Measurements from ENCODE around the gene ZNF593OS.

The ZNF593OS gene

DNA sequence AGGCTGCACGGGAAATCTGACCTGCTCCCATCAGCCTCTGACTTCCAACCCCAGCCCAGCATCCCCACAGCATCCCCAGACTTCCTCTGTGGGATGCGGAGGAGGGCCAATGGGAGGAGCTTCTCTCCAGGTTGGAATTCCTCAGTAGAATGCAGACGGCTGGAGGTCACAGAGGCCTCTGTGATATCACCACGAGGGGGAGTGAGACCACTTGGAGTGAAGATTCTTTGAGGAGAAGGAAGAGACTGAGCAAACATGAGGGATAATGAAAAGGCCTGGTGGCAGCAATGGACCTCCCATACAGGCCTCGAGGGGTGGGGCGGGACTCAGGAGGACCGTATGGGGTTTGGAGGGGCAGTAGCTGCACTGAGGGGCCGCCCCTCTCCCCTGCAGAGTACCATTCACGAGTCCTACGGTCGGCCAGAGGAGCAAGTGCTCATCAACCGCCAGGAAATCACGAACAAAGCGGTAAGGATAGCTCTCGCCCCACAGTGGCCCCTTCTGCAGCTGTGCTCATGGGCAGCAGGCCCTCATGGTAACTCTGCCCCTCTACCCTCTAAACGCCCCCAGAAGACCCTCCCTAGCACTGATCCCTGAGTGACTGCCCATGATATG is 18.8 kb upstream of the ZNF593OS start, which contains the start of gene CATSPER4:
Gene CATSPER4 (plus strand): TSS at position 230 of the 615 bp plus-strand sequence. CDS start 26 bp downstream, at position 256.
- no peaks in the 10 kb centered on the region for H3K27me3 Mint-ChIP-seq
- no peak within 1 kb of the TSS for H3K27ac Mint-ChIP-seq
- H3K4me3 Mint-ChIP-seq = no peak within 1 kb of the TSS
- H3K9me3 Mint-ChIP-seq = no peaks in the 10 kb centered on the region
- H3K4me1 Mint-ChIP-seq (ENCODE audit: low read depth) = peaks cover 8% of the 10 kb centered on the region
- H3K36me3 Mint-ChIP-seq (ENCODE audit: low read depth) = no peaks in the 10 kb centered on the region

DNA sequence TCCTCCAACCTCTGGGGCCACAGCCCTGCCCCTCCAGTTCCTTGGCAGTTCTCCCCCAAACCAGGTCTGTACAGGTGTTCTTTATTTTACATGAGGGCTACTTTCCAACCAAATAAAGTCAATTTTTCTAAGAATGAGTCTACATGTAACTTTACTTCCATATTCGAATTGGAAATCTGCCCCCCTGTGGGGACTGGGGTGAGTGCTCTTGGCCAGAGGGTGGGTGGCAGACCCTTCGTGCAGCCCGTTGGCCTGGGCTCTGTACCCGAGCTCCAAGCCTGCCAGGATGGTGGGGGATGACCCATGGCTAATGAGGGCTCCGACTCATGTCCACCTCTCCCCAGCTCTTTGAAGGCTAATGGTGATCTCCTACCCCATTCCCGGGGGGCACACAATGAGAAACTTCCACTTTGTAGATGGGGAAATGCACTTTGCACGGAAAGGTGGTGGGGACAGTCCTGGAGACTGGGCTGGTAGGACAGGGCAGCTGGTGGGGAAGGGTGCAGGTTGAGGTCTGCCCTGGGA is 18.2 kb upstream of the ZNF593OS start:
- no peaks in the 10 kb centered on the region for H3K36me3 Mint-ChIP-seq (ENCODE audit: low read depth)
- peaks cover 8% of the 10 kb centered on the region for H3K4me1 Mint-ChIP-seq (ENCODE audit: low read depth)
- H3K27ac Mint-ChIP-seq = no peak overlapping the region
- no peaks in the 10 kb centered on the region for H3K9me3 Mint-ChIP-seq
- H3K4me3 Mint-ChIP-seq = no peak overlapping the region
- H3K27me3 Mint-ChIP-seq = no peaks in the 10 kb centered on the region

DNA sequence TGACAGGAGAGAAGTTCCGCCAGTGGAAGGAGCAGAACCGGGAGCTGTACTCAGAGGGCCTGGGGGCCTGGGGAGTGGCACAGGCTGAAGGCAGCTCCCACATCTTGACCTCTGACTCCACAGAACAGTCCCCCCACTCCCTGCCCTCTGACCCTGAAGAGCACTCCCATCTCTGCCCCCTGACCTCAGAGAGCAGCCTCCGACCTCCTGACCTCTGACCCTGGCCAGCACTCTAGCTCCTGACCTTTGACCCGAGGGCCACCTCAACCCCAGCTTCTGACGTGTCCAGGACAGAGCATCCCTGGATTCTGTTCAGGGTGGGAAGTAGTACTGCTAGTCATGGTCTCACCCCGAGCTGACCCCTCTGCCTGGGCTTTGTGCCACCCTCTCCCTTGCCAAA is 17.7 kb upstream of the ZNF593OS start:
- Mint-ChIP-seq H3K36me3 (ENCODE audit: low read depth) (no peaks in the 10 kb centered on the region), H3K9me3 (no peaks in the 10 kb centered on the region), H3K27ac (no peak overlapping the region), H3K4me3 (no peak overlapping the region), H3K27me3 (no peaks in the 10 kb centered on the region), H3K4me1 (ENCODE audit: low read depth) (peaks cover 8% of the 10 kb centered on the region)

DNA sequence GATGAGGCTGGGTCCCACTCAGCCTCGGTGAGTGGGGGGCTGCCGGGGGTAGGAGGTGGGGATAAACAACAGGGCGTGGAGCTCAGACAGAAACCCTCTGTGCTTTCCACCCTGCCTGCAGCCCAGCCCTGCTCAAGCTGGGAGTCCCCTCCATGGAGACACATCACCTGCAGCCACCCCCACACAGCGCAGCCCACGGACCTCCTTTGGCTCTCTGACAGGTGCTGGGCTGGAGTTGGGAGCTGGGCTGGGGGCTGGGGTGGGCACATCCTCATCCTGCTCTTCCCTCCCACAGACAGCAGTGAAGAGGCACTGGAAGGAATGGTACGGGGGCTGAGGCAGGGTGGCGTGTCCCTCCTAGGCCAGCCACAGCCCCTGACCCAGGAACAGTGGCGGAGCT is 16.8 kb upstream of the ZNF593OS start:
- Mint-ChIP-seq H3K36me3 (ENCODE audit: low read depth) (no peaks in the 10 kb centered on the region), H3K4me1 (ENCODE audit: low read depth) (peaks cover 8% of the 10 kb centered on the region), H3K4me3 (no peak overlapping the region), H3K9me3 (no peaks in the 10 kb centered on the region), H3K27me3 (no peaks in the 10 kb centered on the region), H3K27ac (no peak overlapping the region)

DNA sequence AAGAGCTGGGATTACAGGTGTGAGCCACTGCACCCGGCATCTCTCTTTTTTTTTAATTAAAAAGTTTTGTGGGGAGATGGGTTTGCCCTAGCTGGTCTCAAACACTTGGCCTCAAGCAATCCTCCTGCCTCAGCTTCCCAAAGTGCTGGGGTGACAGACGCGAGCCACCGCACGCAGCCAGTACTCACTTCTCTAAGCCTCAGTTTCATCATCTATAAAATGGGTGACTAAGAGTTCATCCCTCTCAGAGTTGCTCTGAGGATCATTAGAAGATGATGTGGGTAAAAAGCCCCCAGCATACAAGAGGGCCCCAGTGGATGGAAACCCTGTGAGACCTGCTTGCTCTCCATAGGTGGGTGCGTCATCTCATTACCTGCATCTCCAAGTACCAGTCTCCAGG is 16.2 kb upstream of the ZNF593OS start:
- Mint-ChIP-seq H3K4me1 (ENCODE audit: low read depth) (peaks cover 8% of the 10 kb centered on the region), H3K27ac (no peak overlapping the region), H3K36me3 (ENCODE audit: low read depth) (no peaks in the 10 kb centered on the region), H3K27me3 (no peaks in the 10 kb centered on the region), H3K4me3 (no peak overlapping the region), H3K9me3 (no peaks in the 10 kb centered on the region)

DNA sequence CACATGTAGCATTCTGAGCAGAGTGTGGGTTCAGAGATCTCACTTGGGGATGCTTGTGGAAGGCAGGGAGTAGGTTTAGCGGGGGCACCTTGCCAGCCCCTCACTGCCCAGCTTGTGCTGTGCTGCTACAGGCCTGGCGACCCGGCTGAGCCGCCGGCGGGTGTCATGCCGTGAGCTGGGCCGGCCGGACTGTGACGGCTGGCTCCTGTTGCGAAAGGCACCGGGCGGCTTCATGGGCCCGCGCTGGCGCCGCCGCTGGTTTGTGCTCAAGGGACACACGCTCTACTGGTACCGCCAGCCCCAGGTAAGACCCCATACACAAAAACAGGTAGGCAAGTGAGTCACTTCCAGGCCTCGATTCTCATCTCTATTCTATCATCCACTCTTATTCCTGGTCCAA is 13.3 kb upstream of the ZNF593OS start:
- Mint-ChIP-seq H3K36me3 (ENCODE audit: low read depth) (no peaks in the 10 kb centered on the region), H3K4me1 (ENCODE audit: low read depth) (peaks cover 6% of the 10 kb centered on the region), H3K27ac (no peak overlapping the region), H3K4me3 (no peak overlapping the region), H3K9me3 (no peaks in the 10 kb centered on the region), H3K27me3 (no peaks in the 10 kb centered on the region)

DNA sequence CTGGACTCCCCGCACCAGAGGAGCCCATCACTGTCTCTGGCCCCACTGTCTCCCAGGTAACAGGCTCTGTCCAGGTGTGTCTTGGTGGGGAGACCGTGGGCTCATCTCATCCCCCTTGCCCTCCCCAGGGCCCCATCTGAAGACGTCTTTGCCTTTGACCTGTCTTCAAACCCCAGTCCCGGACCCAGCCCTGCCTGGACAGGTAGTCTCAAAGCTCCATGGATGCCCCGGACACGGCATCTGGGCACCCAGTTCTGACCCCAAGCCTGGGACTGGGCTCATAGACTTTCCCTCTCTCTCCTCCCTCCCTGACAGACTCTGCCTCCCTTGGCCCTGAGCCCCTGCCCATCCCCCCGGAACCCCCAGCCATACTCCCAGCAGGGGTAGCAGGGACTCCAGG is 12.5 kb upstream of the ZNF593OS start:
- no peak overlapping the region for H3K27ac Mint-ChIP-seq
- peaks cover 6% of the 10 kb centered on the region for H3K4me1 Mint-ChIP-seq (ENCODE audit: low read depth)
- H3K36me3 Mint-ChIP-seq (ENCODE audit: low read depth) = no peaks in the 10 kb centered on the region
- no peaks in the 10 kb centered on the region for H3K27me3 Mint-ChIP-seq
- H3K9me3 Mint-ChIP-seq = no peaks in the 10 kb centered on the region
- H3K4me3 Mint-ChIP-seq = no peak overlapping the region

DNA sequence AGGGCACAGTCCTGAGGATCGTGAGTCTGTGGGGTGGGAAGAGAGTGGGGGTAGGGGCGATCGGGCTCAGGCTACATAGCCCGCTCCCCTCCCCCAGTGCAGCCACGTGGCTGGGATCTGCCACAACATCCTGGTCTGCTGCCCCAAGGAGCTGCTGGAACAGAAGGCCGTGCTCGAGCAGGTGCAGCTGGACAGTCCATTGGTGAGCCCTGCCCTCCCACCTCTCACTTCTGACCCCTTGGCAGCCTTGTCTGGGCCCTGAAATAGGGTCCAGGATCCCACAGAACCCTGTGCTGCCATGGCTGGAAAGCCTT is 10.7 kb upstream of the ZNF593OS start:
- H3K27me3 Mint-ChIP-seq = no peaks in the 10 kb centered on the region
- H3K27ac Mint-ChIP-seq = no peak overlapping the region

DNA sequence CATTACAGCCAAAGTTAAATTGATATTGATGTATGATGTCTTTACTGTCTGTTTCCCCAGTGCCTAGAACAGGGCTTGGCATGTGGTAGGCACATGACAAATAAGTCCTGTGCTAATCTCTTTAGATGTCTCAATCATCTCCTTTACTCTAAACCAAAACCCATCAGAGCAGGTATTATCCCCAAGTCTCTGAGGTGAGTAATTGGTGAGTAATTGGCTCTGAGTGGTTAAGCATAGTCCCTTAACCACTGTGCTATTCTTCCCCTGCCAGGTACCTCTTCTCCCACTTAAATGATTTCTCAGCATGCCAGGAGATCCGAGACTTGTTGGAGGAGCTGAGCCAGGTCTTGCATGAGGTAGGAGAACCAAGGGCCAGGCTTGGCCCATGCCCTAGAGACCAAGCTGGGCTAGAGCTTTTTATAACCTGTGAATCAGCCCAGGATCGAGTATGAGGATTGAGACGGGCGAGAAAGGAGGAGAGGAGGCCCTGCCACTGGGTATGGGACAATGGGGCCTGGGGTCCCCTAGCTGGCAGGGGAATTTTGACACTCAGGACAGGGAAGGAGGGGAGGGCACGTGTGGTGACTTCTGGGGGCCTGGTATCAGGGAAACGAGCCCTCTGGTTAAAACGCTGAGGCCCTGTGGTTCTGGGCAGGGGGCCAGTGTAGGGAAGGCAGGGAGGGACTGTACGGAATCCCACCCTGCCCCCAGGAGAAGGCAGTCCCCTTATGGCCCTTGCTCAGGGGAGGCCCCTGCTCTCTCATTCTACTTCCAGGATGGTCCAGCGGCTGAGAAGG is 10.2 kb upstream of the ZNF593OS start:
- Mint-ChIP-seq H3K36me3 (ENCODE audit: low read depth) (no peaks in the 10 kb centered on the region), H3K4me1 (ENCODE audit: low read depth) (peaks cover 6% of the 10 kb centered on the region), H3K27ac (no peak overlapping the region), H3K4me3 (no peak overlapping the region), H3K27me3 (no peaks in the 10 kb centered on the region), H3K9me3 (no peaks in the 10 kb centered on the region)

More for the DNA sequence above, 10.7 kb upstream of the ZNF593OS start:
- Mint-ChIP-seq H3K4me3 (no peak overlapping the region), H3K36me3 (ENCODE audit: low read depth) (no peaks in the 10 kb centered on the region), H3K9me3 (no peaks in the 10 kb centered on the region), H3K4me1 (ENCODE audit: low read depth) (peaks cover 6% of the 10 kb centered on the region)

DNA sequence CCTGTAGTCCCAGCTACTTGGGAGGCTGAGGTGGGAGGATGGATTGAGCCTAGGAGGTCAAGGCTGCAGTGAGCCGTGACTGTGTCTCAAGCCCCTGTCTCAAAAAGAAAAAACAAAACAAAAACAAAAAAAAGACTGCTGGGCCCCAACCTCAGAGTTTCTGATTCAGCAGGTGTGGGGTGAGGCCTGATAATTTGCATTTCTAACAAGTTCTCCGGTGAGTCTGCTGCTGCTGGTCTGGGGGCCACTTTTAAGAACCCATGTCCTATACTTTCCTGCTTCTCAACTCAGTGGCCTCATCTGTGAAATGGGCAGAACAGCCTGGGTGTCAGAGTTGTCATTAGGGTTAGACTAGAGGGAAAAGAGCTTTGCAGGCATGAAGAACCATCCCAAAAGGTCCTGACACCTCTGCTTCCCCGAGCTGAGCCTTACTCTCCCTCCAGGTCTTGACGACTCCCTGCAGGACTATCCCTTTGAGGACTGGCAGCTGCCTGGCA is 8.4 kb upstream of the ZNF593OS start:
- Mint-ChIP-seq H3K27ac (no peak overlapping the region), H3K9me3 (no peaks in the 10 kb centered on the region), H3K27me3 (no peaks in the 10 kb centered on the region), H3K36me3 (ENCODE audit: low read depth) (no peaks in the 10 kb centered on the region), H3K4me3 (no peak overlapping the region), H3K4me1 (ENCODE audit: low read depth) (peaks cover 6% of the 10 kb centered on the region)

DNA sequence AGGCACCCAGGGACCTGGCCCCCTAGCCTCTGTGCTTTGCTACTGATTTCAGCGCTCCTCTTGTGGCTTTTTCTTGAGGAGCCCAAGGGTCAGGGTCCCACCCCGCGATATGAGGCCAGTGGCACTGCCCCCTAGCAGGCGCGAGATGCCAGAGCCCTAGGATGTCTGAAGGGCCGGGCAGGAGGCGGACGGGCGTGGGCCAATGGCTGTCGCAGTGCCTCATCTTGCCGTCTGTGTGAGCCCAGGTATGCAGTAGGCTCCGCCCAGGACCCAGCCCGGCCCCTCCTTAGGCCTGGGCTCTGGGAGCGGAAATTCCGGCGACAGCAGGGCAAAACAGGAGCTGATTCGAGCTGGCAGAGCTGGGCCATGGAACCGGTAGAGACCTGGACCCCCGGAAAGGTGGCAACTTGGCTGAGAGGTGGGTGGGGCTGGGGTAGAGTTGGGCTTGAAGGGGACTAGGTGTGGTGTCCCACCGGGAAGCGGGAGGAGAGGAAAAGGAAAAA is 5.6 kb upstream of the ZNF593OS start, which contains the start of gene CNKSR1:
Gene CNKSR1 (plus strand): TSS at position 310 of the 503 bp plus-strand sequence. CDS start 57 bp downstream, at position 367.
- peaks cover 6% of the 10 kb centered on the region for H3K4me1 Mint-ChIP-seq (ENCODE audit: low read depth)
- no peaks in the 10 kb centered on the region for H3K36me3 Mint-ChIP-seq (ENCODE audit: low read depth)
- H3K27me3 Mint-ChIP-seq = no peaks in the 10 kb centered on the region
- H3K9me3 Mint-ChIP-seq = no peaks in the 10 kb centered on the region
- H3K27ac Mint-ChIP-seq = no peak within 1 kb of the TSS
- peak within 1 kb of the TSS; percentile 26 for H3K4me3 Mint-ChIP-seq

DNA sequence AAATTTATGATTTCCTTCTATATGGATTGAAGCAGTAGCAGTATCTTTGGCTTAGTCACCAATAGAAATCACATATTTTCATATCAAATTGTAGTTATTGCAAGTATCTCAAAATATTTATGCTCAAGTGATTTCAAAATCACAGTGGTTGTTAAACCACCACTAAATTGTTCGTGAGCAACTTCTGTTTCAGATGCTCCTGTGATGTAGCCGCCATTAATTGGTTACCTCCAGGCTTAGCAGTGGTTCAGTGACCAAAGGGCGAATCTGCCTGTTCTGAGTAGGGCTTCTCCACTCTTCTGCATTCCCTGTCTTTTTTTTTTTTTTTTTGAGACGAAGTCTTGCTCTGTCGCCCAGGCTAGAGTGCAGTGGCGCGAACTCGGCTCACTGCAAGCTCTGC is 3.7 kb upstream of the ZNF593OS start:
- Mint-ChIP-seq H3K4me3 (no peak overlapping the region), H3K4me1 (ENCODE audit: low read depth) (peaks cover 11% of the 10 kb centered on the region), H3K36me3 (ENCODE audit: low read depth) (peaks cover under 1% of the 10 kb centered on the region)

DNA sequence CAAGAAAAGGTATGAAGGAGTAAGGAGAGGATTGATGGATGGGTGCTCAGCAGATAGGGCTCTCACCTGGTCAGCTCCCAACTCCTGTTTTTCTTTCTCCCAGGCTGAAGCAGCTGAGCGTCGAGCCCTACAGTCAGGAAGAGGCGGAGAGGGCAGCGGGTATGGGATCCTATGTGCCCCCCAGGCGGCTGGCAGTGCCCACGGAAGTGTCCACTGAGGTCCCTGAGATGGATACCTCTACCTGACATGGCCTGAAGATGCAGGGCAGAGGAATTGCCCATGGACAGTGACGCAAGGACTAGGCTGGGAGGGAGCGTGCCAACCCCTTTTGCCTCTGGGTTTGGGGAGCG is 1.2 kb downstream of the ZNF593OS start:
- no peaks in the 10 kb centered on the region for H3K27me3 Mint-ChIP-seq
- H3K4me1 Mint-ChIP-seq (ENCODE audit: low read depth) = peaks cover 13% of the 10 kb centered on the region
- H3K27ac Mint-ChIP-seq = peak overlapping the region; percentile 90
- peaks cover 3% of the 10 kb centered on the region for H3K36me3 Mint-ChIP-seq (ENCODE audit: low read depth)
- no peaks in the 10 kb centered on the region for H3K9me3 Mint-ChIP-seq
- H3K4me3 Mint-ChIP-seq = peak overlapping the region; percentile 95

More for the DNA sequence above, 3.7 kb upstream of the ZNF593OS start:
- Mint-ChIP-seq H3K27ac (no peak overlapping the region), H3K9me3 (no peaks in the 10 kb centered on the region), H3K27me3 (no peaks in the 10 kb centered on the region)

DNA sequence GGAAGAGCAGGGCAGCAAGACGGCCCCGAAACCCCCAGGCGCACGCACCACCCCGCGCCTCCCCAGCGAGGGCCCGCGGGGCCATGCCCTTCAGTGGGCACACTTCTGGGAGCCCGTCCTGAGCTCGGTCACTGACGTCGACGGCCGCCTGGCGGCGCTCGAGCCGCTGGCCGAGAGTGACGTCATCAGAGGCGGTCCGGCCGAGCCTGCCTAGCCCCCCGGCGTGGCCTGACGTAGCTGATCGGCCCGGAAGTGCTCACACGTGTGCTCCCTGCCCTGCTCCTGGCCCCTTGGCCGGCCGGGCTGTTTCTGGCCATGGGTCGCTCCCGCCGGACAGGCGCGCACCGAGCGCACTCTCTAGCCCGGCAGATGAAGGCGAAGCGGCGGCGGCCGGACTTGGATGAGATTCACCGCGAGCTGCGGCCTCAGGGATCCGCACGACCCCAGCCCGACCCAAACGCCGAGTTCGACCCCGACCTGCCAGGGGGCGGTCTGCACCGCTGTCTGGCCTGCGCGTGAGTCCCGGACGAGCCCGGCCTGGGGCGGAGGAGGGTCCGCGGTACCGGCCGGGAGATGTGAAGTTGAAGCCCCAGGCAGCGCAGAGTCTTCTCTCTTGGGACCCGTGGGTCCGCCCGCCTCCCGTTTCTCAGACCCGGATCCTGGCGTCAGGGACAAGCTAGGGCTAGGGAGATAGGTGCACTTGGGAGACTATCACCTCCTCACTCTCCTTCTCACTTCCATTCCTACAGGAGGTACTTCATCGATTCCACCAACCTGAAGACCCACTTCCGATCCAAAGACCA is 1.8 kb downstream of the ZNF593OS start, which contains the start of gene ZNF593:
Gene ZNF593 (plus strand): TSS at position 240 of the 803 bp plus-strand sequence. CDS start 76 bp downstream, at position 316.
- Mint-ChIP-seq H3K9me3 (no peaks in the 10 kb centered on the region), H3K4me3 (peak within 1 kb of the TSS; percentile 95), H3K36me3 (ENCODE audit: low read depth) (peaks cover 3% of the 10 kb centered on the region), H3K27ac (peak within 1 kb of the TSS; percentile 90), H3K4me1 (ENCODE audit: low read depth) (peaks cover 13% of the 10 kb centered on the region), H3K27me3 (peaks cover 4% of the 10 kb centered on the region)
